HG03521 (cell line): ENCODE data around the gene TAS2R30.

Source experiments
- ATAC-seq: cut with Tn5 transposase; IDR thresholded peaks from one replicate; pipeline ENCODE4 v1.9.1; 2021; ENCODE audit warnings: mild to moderate bottlenecking, moderate library complexity; ENCODE audit not compliant: unreplicated experiment

TAS2R30 gene, protein sequence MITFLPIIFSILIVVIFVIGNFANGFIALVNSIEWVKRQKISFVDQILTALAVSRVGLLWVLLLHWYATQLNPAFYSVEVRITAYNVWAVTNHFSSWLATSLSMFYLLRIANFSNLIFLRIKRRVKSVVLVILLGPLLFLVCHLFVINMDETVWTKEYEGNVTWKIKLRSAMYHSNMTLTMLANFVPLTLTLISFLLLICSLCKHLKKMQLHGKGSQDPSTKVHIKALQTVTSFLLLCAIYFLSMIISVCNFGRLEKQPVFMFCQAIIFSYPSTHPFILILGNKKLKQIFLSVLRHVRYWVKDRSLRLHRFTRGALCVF

DNA sequence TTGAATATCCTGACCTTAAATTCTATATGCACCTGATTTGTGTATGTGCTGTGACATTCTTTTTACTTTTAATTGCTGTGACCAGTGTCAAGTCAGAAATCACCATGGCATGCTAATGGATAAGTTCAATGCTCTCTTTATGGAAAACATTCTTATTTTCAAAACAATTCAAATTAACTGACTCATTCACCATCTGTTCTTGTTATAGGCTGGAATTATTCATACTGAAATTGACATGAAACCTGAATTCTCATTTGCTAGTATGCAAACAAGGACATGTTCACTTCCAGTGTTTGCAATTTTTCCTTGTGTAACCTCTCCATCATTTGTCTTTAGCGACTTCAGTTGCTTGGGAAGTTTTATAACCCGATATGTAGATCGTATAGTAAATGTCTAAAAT lies at the start of gene TAS2R30:
TAS2R30 (minus strand) TSS at position 340 of the 400 bp plus-strand sequence. CDS start 400 bp downstream, outside the sequence.
- no peak for ATAC-seq

DNA sequence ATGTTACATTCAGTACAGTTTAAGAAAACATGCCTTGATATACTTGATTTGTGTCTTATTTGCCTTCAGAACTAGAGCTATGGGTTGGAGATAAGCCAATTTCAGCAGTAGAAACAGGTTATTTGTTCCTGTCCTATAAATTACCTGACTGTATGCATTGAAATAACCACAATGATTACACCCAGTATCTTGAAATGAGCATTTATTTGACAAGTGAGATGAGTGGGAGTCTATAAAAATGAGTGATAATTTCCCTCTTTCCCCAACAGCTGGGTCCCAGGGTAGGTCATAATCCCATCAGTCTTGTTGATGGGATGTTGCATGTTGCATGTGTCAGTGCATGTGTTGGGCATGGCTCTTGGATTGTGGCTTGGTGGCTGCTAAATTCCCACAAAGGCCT lies 48.6 kb upstream of the TAS2R30 start:
- ATAC-seq, result no peak

DNA sequence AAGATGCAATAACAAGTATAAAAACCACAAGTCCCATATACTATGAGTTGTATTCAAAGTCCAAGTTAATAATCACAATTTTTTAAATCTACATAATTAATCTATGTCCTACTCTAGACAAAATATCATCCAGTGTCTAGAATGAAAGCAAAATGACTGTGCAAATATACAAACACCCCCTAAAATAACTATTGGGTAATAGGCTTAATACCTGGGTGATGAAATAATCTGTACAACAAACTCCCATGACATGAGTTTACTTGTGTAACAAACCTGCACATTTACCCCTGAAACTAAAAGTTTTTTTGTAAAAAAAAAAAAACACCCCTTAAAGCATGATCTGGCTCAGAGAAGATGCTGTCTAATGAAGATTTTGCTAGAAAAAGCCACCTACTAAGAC lies 48.1 kb upstream of the TAS2R30 start:
- ATAC-seq, result no peak

DNA sequence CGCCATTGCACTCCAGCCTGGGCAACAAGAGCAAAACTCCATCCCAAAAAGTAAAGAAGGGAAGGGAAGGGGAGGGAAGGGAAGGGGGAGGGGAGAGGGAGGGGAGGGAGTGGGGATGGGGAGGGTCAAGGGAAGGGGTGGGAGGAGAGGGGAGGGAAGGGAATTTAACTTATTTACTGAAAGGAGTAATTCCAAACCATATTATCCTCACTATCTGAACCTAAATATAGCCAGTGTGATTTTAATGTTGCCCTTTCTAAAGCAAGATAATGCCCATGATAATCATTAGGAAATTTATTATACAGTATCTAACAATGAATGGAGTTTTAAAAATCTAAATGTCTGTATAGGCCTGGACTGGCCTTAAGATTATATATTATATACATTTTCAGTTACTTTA lies 43.8 kb upstream of the TAS2R30 start:
- ATAC-seq, result no peak

DNA sequence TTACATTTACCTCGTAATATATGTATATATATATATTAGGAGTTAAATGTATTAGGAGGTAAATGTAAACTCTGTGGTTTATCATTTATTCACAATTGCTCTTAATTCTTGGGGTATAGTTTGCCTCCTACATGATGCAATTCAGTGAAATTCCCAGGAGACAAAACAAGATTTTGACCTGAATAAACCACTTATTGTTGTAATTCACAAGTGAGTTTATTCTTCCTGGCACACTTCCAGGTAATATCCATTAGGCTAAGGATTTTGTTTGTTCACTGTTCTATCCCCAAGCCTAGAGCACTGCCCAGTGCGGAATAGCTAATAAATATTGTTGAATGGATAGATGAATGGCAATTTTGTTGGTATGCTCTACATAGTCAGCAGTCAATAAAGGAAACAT lies 39.6 kb upstream of the TAS2R30 start:
- no peak for ATAC-seq

DNA sequence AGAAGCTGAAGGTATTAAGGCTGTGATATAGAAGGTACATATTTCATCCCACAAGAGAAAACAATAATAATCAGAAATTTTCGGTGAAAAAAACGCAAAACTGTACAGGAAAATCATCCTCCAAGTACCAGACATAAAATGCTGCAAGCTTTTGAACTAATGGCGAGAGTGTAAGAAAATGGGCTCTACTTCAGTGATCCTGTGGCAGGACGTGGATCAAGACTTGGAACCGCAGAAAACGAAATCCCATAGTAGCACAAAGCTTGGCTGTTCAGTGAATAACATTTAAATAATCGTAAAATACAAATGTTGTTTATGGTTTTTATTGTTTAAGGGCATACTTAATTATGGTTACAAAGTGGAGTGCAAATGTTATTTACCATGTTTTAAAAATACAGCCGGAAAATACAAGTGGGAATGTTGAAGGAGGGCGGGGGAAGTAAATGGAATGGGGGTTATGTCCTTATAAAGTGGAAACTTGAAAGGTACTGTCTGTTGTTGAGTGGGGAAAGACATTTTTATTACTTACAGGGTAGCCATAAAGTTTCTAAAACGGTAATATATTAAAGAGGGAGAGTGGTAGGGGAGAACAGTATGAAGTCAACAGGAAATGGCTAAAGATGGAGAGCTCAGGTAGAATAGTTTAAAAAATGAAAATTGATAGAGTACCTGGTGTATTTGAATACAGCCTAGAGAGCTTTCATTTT lies 37.7 kb upstream of the TAS2R30 start:
- no peak for ATAC-seq

DNA sequence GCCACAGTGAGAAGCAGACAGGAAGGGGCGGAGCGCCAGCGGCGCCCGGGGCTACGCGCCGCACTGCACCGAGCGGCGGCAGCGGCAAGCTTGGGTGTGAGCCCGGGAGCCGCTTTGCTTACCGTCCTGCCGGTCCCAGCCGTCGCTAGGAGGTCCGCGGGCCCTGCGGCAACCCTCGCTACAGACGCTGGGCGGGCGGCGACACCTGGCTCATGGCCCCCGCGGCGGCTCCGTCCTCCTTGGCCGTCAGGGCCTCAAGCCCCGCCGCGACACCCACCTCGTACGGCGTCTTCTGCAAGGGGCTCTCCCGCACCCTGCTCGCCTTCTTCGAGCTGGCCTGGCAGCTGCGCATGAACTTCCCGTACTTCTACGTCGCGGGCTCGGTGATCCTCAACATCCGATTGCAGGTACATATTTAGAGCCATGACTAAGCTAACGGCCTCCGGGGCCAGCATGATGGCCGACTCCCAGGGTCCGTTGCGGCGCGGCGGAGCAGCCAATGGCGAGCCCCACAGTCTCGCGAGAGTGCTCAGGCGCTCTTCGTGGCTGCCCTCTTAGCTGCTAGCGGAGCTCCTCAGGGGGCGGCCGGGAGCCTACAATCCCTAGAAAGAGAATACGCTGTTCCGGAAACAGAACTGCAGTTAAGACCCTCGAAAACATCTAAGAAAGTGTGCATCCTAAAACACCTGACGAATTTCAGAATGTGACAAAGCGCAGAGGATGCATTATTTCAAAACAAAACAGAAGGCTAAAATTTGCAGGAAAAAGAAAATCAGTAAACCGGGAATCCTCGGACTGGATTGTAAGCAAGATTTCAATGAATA lies 36.9 kb upstream of the TAS2R30 start, which contains the start of gene SMIM10L1:
SMIM10L1 (plus strand) TSS at position 50 of the 824 bp plus-strand sequence; CDS start at position 213, 163 bp downstream.
- peak; percentile 92 for ATAC-seq

DNA sequence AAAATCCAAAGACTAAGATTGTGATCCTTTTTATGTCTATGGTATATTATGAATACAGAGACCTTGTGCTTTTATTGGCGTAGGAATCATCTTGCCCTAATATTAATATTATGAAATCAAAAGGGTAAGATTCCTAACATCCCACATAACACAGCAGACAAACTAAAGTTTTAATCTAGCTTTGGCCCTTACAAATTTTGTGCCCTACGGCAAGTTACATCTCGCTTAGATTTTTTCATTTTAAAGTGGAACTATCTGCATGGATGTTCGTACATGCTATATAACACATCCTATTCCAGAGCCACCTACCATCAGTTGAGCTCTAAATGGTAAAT lies 36.3 kb upstream of the TAS2R30 start:
- ATAC-seq, result no peak

DNA sequence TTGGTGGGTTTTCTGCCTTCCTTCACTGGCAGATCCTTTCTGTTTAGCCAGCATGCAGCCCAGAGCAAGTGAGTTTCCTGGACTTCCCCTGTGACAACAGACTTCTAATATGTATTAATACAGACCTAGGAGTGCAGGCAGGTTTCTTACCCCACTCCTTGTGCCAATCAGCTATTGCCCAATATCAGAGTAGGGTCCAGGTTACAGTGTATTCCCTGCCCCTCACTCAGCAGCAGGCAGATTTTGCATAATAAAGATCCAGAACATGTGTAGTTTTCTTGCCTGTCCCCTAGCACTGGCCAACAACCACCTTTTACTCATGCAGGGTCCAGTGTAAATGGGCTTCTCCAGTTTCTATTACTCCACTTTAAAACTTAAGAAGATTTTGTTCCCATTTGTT lies 31.9 kb upstream of the TAS2R30 start:
- no peak for ATAC-seq

DNA sequence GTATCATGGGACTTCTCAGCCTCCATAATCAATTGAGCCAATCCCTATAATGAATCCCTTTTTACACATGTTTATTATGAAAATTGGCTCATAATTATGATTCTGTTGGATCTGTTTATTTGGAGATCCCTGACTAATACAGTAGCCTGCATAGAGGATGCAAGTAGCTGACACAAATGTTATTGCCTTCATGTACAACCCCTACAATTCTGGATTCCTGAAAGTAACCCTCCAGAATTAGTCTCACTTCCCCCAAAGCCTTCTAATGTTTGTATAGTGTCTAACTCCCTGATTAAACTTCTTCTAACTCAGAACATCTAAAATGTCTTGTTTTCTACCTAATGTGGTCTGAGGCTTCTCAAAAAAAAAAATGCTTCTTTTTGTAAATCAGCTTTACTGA lies 29.9 kb upstream of the TAS2R30 start:
- no peak for ATAC-seq

DNA sequence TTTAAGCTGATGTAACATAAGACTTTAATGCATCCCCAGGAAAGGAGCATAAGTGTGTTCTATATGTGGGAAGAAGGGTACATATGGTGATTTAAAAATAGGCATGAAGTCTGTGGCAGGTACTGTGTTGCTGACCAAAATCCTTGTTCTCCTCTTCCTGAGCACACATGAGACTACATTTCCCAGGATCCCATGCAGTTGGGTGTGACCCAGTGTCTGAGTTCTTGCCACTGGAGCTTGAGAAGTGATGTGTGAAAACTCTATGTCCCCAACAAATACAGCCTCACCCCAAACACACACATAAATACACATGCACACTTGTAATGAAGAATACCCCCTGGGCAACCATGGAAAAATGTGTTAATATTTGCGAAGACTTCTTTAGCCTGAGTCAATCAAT lies 28.1 kb upstream of the TAS2R30 start:
- ATAC-seq, result no peak

DNA sequence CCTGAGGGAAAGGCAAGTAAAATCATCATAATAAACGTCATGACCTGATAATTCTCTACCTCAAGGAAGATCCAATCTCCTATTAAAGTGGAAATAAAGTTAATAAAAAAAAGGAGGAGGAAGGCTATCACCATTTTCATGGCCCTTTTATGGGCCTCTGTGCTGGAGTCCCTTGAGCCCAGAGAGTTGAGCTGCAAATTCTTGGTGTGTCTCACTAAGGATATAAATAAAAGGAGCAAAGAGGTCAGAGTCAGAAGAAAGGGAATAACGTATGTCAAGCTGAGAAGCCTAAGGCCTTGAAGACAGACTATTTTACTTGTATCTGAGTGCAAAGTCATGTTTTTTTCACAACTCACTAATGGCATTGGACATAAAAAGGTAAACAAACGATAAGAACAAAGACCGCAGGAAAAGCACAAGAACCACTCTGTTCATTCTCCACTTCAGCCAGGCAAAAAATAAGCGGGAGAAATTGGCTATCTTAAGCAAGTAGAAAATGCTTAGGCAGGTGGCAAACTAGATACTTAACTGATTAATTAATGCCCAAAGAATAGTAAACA lies 24.5 kb upstream of the TAS2R30 start:
- no peak for ATAC-seq

DNA sequence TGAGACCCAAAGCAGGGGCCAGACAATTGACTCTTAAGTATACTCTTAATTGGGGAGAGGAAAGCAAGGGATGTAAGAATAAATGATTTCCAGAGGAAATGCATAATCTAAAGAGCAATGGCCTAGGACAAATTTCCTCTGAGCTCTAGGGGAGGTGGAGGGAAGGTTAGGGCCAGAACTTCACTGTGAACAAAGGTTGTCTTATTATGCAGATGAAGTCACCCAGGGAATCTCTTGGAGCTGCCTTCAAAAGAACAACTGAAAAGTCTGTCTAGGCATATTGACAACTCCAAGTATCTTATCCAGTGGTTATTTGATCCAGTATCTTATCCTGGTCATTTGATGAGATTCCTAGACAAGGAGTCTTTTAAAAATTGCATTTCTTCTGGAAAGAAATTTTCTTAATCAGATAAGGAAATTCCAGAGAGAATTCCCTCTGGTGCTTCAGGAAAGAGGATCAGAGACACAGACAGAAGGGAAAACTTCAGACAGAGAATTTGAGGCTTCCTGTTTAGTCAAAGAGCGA lies 20.0 kb upstream of the TAS2R30 start:
- no peak for ATAC-seq

DNA sequence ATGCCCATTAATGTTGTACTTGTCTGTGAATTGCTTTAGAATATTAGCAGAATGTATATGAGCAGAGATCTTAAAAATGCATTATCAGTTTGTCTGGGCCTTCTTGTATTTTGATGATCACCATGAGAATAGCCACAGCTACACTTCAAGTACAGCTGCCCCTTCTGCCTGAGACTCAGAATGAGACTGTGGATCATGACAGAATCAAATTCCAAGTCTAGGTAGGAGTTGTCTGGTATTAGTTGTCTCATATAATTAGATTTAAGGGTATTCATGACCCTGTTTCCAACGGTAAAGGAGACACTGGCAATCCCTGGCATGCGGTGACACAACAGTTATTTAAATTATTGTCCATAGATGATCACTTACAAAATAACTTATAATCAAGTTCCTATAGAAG lies 18.3 kb upstream of the TAS2R30 start:
- no peak for ATAC-seq

DNA sequence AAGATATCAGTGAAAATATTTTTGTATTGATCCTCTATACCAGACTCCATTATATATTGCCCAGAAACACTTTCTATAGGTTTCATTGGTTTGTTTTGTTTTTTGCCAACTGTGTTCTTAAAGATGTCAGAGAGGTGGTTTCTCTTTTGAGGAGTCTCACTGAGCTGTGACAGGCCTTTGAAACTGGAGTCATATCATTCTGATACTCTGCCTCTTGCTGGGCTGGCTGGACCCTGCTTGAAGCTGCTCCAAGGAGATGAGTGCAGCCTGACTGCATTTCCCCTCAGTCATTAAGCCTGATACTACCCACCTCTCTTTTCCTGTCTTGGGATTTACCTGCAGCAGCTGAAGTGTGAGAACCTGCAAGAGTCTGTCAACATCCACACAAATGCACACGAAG lies 16.4 kb upstream of the TAS2R30 start:
- ATAC-seq, result no peak

DNA sequence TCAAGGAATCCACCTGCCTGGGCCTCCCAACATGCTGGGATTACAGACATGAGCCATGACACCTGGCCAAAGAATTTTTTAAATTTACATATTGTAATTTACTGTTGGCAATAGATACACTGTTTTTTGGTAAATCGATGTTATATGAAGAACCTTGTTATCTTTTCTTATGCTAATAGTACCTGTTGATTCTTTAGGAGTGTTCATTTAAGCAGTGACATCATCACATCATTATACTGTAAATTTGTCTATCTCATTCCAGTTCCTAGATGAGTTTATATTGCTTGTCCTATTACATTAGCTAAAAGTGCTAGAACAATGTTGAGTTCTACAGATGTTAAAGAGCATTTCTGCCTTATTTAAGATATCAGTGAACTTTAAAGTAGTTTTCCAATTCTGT lies 13.0 kb upstream of the TAS2R30 start:
- no peak for ATAC-seq

DNA sequence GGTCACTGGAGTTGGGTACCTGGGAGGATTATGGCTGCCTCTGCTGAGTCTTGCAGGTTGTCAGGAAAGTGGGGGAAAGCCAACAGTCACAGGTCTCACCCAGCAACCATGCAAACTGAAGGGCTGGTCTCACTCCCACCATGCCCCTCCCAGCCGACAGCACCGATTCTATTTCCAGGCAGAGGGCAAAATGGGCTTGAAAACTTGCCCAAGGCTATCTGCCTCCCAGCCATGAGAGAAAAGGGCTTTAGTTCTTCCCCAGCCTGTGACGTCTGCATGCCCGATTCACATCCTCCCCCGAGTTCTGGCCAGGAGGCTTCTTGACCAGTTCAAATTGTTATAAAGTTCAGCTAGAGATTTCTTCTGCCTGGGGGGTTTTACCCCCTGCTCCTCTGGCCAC lies 9.9 kb upstream of the TAS2R30 start:
- ATAC-seq, result no peak

DNA sequence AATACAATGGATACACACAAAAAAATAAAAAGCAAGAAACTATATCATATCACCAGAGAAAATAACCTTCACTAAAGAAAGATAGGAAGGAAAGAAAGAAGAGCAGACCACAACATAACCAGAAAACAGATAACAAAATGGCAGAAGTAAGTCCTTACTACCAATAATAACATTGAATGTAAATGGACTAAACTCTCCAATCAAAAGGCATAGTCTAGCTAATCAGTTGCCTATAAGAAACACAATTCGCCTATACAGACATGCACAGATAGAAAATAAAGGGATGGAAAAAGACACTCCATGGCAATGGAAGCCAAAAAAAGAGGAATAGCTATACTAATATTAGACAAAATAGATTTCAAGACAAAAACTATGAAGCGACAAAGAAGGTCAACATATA lies 8.9 kb upstream of the TAS2R30 start:
- ATAC-seq, result no peak

DNA sequence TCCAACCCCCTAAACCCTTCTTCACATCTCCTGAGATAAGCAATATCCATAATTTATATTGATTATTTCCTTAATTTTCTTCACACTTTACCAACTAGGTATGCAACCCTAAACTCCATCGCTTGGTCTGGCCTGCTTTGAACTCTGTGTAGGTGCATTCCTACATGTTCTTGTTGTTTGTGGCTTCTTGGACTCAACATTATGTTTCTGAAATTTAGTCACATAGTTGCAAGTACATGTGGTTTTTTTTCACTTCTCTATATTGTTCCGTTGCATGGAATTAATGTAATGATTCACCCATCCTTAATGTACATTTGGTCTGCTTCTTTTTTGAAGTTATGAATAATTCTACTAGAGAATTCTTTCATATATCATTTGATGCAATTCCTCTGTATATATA lies 1.6 kb upstream of the TAS2R30 start:
- no peak for ATAC-seq

DNA sequence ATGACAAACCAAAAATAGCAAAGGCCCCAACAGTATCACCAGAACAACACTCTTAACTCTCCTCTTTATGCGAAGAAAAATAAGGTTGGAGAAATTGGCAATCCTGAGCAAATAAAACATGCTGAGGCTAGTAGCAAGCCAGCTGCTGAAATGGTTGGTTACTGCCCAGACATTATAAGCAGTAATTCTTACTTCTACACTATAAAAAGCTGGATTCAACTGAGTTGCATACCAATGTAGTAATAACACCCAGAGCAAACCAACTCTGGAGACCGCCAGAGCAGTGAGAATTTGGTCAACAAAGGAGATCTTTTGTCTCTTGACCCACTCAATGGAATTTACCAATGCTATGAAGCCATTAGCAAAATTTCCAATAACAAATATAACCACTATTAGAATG lies 628 bp downstream of the TAS2R30 start:
- ATAC-seq, result no peak

DNA sequence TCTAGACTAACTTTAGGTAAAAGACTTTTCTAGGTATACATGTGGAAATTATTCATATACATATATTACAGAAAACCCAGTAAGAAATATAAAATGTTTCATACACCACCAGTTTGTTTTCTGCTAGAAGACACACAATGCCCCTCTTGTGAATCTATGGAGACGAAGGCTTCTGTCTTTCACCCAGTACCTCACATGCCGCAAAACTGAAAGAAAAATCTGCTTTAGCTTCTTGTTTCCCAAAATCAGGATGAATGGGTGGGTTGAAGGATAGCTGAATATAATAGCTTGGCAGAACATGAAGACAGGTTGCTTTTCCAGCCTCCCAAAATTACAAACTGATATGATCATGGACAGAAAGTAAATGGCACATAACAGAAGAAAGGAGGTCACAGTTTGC lies 1.3 kb downstream of the TAS2R30 start:
- no peak for ATAC-seq
